Stimulated activated naive CD8-positive, alpha-beta T cell treated with anti-CD3 and anti-CD28 coated beads, Interleukin-15, Interleukin-2, amounts not matched to agents 100 ng/mL and 50 ng/mL, for 24 hours (primary cell): Measurements from ENCODE around the gene OSM.
"Not testable (repeated sequence)": the region's sequence is repeated elsewhere in the genome, so short reads cannot be mapped to it uniquely, and the experiment has no call there.

Experiments used
- H3K27ac Mint-ChIP-seq: one replicate; pipeline ENCODE4 v1.8.0; 2021; ENCODE audit warnings: mild to moderate bottlenecking, mixed read lengths
- H3K27me3 Mint-ChIP-seq: one replicate; pipeline ENCODE4 v1.8.0; 2021; ENCODE audit warnings: mixed read lengths
- H3K36me3 Mint-ChIP-seq: one replicate; pipeline ENCODE4 v1.8.0; 2021; ENCODE audit warnings: low read depth, mixed read lengths
- H3K4me1 Mint-ChIP-seq: one replicate; pipeline ENCODE4 v1.8.0; 2021; ENCODE audit warnings: low read depth, mixed read lengths
- H3K4me3 Mint-ChIP-seq: one replicate; pipeline ENCODE4 v1.8.0; 2021; ENCODE audit warnings: mild to moderate bottlenecking, mixed read lengths
- H3K9me3 Mint-ChIP-seq: one replicate; pipeline ENCODE4 v1.8.0; 2021; ENCODE audit warnings: mixed read lengths

OSM gene

GRCh38 chr22:30239488-30240405 is 26.9 kb downstream of the OSM start:
- H3K27ac Mint-ChIP-seq: peak overlapping the region; percentile 52
- no peak overlapping the region for H3K4me3 Mint-ChIP-seq
- no peaks in the 10 kb centered on the region for H3K27me3 Mint-ChIP-seq
- peaks cover 46% of the 10 kb centered on the region for H3K4me1 Mint-ChIP-seq
- H3K36me3 Mint-ChIP-seq: peaks cover 35% of the 10 kb centered on the region
- no peaks in the 10 kb centered on the region for H3K9me3 Mint-ChIP-seq

GRCh38 chr22:30238661-30239487 is 27.8 kb downstream of the OSM start:
- Mint-ChIP-seq H3K36me3 (peaks cover 27% of the 10 kb centered on the region), H3K9me3 (no peaks in the 10 kb centered on the region), H3K4me3 (no peak overlapping the region), H3K27me3 (no peaks in the 10 kb centered on the region), H3K27ac (peak overlapping the region; percentile 6), H3K4me1 (peaks cover 37% of the 10 kb centered on the region)

- H3K36me3 Mint-ChIP-seq: peaks cover 19% of the 10 kb centered on the region
- no peak overlapping the region for H3K4me3 Mint-ChIP-seq
- no peaks in the 10 kb centered on the region for H3K27me3 Mint-ChIP-seq
- no peak overlapping the region for H3K27ac Mint-ChIP-seq
- H3K4me1 Mint-ChIP-seq: peaks cover 30% of the 10 kb centered on the region
- H3K9me3 Mint-ChIP-seq: no peaks in the 10 kb centered on the region
These were observed 28.5 kb downstream of the OSM start for GRCh38 chr22:30238136-30238535.

GRCh38 chr22:30236875-30237274 is 29.8 kb downstream of the OSM start:
- Mint-ChIP-seq H3K9me3 (no peaks in the 10 kb centered on the region), H3K27ac (no peak overlapping the region), H3K4me1 (peaks cover 19% of the 10 kb centered on the region), H3K4me3 (no peak overlapping the region), H3K36me3 (peaks cover 8% of the 10 kb centered on the region), H3K27me3 (no peaks in the 10 kb centered on the region)

GRCh38 chr22:30235687-30236170 is 30.9 kb downstream of the OSM start:
- Mint-ChIP-seq H3K4me1 (peaks cover 12% of the 10 kb centered on the region), H3K9me3 (no peaks in the 10 kb centered on the region), H3K36me3 (peaks cover 4% of the 10 kb centered on the region), H3K27me3 (no peaks in the 10 kb centered on the region), H3K27ac (no peak overlapping the region), H3K4me3 (no peak overlapping the region)

- no peaks in the 10 kb centered on the region for H3K27me3 Mint-ChIP-seq
- peaks cover 9% of the 10 kb centered on the region for H3K4me1 Mint-ChIP-seq
- H3K4me3 Mint-ChIP-seq: no peak overlapping the region
- H3K36me3 Mint-ChIP-seq: no peaks in the 10 kb centered on the region
- no peaks in the 10 kb centered on the region for H3K9me3 Mint-ChIP-seq
- H3K27ac Mint-ChIP-seq: no peak overlapping the region
These were observed 31.7 kb downstream of the OSM start for GRCh38 chr22:30234786-30235470.

- H3K27ac Mint-ChIP-seq, H3K4me3 Mint-ChIP-seq, H3K36me3 Mint-ChIP-seq, H3K27me3 Mint-ChIP-seq, H3K9me3 Mint-ChIP-seq, H3K4me1 Mint-ChIP-seq: not testable (repeated sequence)
These were observed 32.3 kb downstream of the OSM start for GRCh38 chr22:30234325-30234724.

- H3K27ac Mint-ChIP-seq: no peak overlapping the region
- no peaks in the 10 kb centered on the region for H3K36me3 Mint-ChIP-seq
- H3K4me1 Mint-ChIP-seq: peaks cover 11% of the 10 kb centered on the region
- no peak overlapping the region for H3K4me3 Mint-ChIP-seq
- no peaks in the 10 kb centered on the region for H3K9me3 Mint-ChIP-seq
- no peaks in the 10 kb centered on the region for H3K27me3 Mint-ChIP-seq
These were observed 33.1 kb downstream of the OSM start for GRCh38 chr22:30233582-30233981.

GRCh38 chr22:30232716-30233218 is 33.9 kb downstream of the OSM start:
- H3K4me1 Mint-ChIP-seq: peaks cover 19% of the 10 kb centered on the region

GRCh38 chr22:30230787-30231461 is 35.7 kb downstream of the OSM start:
- Mint-ChIP-seq H3K4me1 (peaks cover 26% of the 10 kb centered on the region), H3K27ac (no peak overlapping the region), H3K36me3 (no peaks in the 10 kb centered on the region)

More at GRCh38 chr22:30232716-30233218, 33.9 kb downstream of the OSM start:
- Mint-ChIP-seq H3K36me3 (no peaks in the 10 kb centered on the region), H3K9me3 (no peaks in the 10 kb centered on the region), H3K27me3 (no peaks in the 10 kb centered on the region), H3K4me3 (no peak overlapping the region), H3K27ac (no peak overlapping the region)

GRCh38 chr22:30230330-30230729 is 36.3 kb downstream of the OSM start:
- Mint-ChIP-seq H3K4me1 (peaks cover 21% of the 10 kb centered on the region), H3K4me3 (no peak overlapping the region), H3K9me3 (no peaks in the 10 kb centered on the region), H3K36me3 (no peaks in the 10 kb centered on the region), H3K27me3 (no peaks in the 10 kb centered on the region), H3K27ac (no peak overlapping the region)

More at GRCh38 chr22:30230787-30231461, 35.7 kb downstream of the OSM start:
- H3K9me3 Mint-ChIP-seq: no peaks in the 10 kb centered on the region
- H3K27me3 Mint-ChIP-seq: no peaks in the 10 kb centered on the region
- no peak overlapping the region for H3K4me3 Mint-ChIP-seq

- peak overlapping the region; percentile 34 for H3K27ac Mint-ChIP-seq
- H3K4me1 Mint-ChIP-seq: peaks cover 35% of the 10 kb centered on the region
- no peaks in the 10 kb centered on the region for H3K27me3 Mint-ChIP-seq
- no peaks in the 10 kb centered on the region for H3K36me3 Mint-ChIP-seq
- H3K4me3 Mint-ChIP-seq: no peak overlapping the region
- no peaks in the 10 kb centered on the region for H3K9me3 Mint-ChIP-seq
These were observed 37.9 kb downstream of the OSM start for GRCh38 chr22:30228509-30229359.

- H3K36me3 Mint-ChIP-seq: no peaks in the 10 kb centered on the region
- no peaks in the 10 kb centered on the region for H3K9me3 Mint-ChIP-seq
- H3K4me1 Mint-ChIP-seq: peaks cover 46% of the 10 kb centered on the region
- peak overlapping the region; percentile 36 for H3K27ac Mint-ChIP-seq
- no peaks in the 10 kb centered on the region for H3K27me3 Mint-ChIP-seq
- H3K4me3 Mint-ChIP-seq: no peak overlapping the region
These were observed 39.0 kb downstream of the OSM start for GRCh38 chr22:30227438-30228228.
